SK-N-SH treated with all-trans-retinoic acid at 6 μM for 48 hours (cell line): Measurements from ENCODE around the gene KCNIP4.

ENCODE experiments used
- ARNTL ChIP-seq: fragments of 450-650 bp; formaldehyde crosslinking; IDR thresholded peaks from 2 replicates; pipeline ENCODE4 v1.5.0; 2020; ENCODE audit warnings: low read depth, mild to moderate bottlenecking, moderate library complexity, borderline replicate concordance
- BACH2 ChIP-seq: fragments of 250-450 bp; sonication (Bioruptor Pico); IDR thresholded peaks from 2 replicates; pipeline ENCODE4 v1.9.0; 2021; ENCODE audit warnings: mild to moderate bottlenecking, borderline replicate concordance
- GLIS3 ChIP-seq: fragments of 250-450 bp; sonication (Bioruptor Pico); IDR thresholded peaks from 2 replicates; pipeline ENCODE4 v1.5.0; 2020; ENCODE audit warnings: mild to moderate bottlenecking, moderate library complexity
- ISL1 ChIP-seq: fragments of 250-450 bp; sonication (Bioruptor Pico); IDR thresholded peaks from 2 replicates; pipeline ENCODE4 v2.1.2; 2022; ENCODE audit warnings: mild to moderate bottlenecking, moderate library complexity
- POU6F1 ChIP-seq: fragments of 250-450 bp; sonication (Bioruptor Pico); IDR thresholded peaks from 2 replicates; pipeline ENCODE4 v1.8.0; 2021; ENCODE audit warnings: low read depth, mild to moderate bottlenecking, moderate library complexity, borderline replicate concordance
- PPARA ChIP-seq: fragments of 250-450 bp; sonication (Bioruptor Pico); IDR thresholded peaks from 2 replicates; pipeline ENCODE4 v1.5.0; 2020; ENCODE audit warnings: mild to moderate bottlenecking, borderline replicate concordance
- SNAI2 ChIP-seq: fragments of 250-450 bp; sonication (Bioruptor Pico); IDR thresholded peaks from 2 replicates; pipeline ENCODE4 v1.5.0; 2020; ENCODE audit warnings: mild to moderate bottlenecking, moderate library complexity
- TSHZ2 ChIP-seq: fragments of 250-450 bp; sonication (Bioruptor Pico); IDR thresholded peaks from 2 replicates; pipeline ENCODE4 v1.5.0; 2020; ENCODE audit warnings: mild to moderate bottlenecking, moderate library complexity
- ZC3H10 ChIP-seq: fragments of 250-450 bp; sonication (Bioruptor Pico); IDR thresholded peaks from 2 replicates; pipeline ENCODE4 v1.5.1; 2021; ENCODE audit warnings: mild to moderate bottlenecking, moderate library complexity
- ZFP30 ChIP-seq: fragments of 450-650 bp; formaldehyde crosslinking; IDR thresholded peaks from 2 replicates; pipeline ENCODE4 v1.5.0; 2022; ENCODE audit warnings: mild to moderate bottlenecking, moderate library complexity
- TF ChIP-seq, protein P1 (sequence below): fragments of 250-450 bp; sonication (Bioruptor Pico); IDR thresholded peaks from 2 replicates; pipeline ENCODE4 v1.8.0; 2020; ENCODE audit warnings: mild to moderate bottlenecking, moderate library complexity, borderline replicate concordance

DNA sequence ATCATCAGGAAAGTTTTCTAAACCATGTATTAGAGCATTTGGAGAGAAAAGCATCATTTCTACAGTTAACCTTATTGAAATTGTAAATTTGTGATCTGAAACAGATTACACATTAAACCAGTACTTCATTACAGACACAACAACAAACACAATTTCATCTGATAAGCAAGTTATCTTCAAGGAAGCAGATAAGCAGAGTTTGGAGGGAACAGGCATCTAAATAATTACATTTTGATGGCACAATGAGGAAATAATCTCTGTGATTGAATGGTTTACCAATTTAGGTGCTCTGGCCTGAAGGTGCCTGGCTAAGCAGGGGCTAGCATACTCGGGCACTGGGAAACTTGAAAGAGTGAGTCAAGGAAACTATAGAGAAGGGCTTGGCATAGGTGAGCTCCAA lies 628.5 kb downstream of the KCNIP4 start:
- no peak for TF ChIP-seq ISL1 (CRISPR knock-in tag)
- TF ChIP-seq POU6F1 (CRISPR knock-in tag), result no peak
- TF ChIP-seq TSHZ2 (CRISPR knock-in tag), result no peak
- no peak for TF ChIP-seq PPARA (CRISPR knock-in tag)
- TF ChIP-seq SNAI2 (CRISPR knock-in tag), result no peak
- TF ChIP-seq GLIS3 (CRISPR knock-in tag), result no peak
- no peak for TF ChIP-seq ZFP30 (CRISPR knock-in tag)
- TF ChIP-seq ZC3H10 (CRISPR knock-in tag), result no peak
- no peak for TF ChIP-seq BACH2 (CRISPR knock-in tag)
- TF ChIP-seq, protein P1, sequence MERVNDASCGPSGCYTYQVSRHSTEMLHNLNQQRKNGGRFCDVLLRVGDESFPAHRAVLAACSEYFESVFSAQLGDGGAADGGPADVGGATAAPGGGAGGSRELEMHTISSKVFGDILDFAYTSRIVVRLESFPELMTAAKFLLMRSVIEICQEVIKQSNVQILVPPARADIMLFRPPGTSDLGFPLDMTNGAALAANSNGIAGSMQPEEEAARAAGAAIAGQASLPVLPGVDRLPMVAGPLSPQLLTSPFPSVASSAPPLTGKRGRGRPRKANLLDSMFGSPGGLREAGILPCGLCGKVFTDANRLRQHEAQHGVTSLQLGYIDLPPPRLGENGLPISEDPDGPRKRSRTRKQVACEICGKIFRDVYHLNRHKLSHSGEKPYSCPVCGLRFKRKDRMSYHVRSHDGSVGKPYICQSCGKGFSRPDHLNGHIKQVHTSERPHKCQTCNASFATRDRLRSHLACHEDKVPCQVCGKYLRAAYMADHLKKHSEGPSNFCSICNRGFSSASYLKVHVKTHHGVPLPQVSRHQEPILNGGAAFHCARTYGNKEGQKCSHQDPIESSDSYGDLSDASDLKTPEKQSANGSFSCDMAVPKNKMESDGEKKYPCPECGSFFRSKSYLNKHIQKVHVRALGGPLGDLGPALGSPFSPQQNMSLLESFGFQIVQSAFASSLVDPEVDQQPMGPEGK (CRISPR knock-in tag), result no peak
- no peak for TF ChIP-seq ARNTL (CRISPR knock-in tag)
